Measurements from ENCODE around the gene SERF2. TPM values are rescaled to one million over a fixed set of nuclear protein-coding genes. Genes with fewer than 3 reads are reported as not detected.

Gene SERF2
- total and polyA plus RNA-seq, 2 of the 13 experiments (the other 11 are each of a cell fraction or from before 2014, with no cell fraction given) = 811 to 1,257 TPM

- peak; percentile 48; the same call in 1 of the 2 replicates for TF ChIP-seq SIX4 (CRISPR knock-in tag; IDR thresholded peaks at IDR 0.05)
- no peak for TF ChIP-seq FOSL1 (CRISPR knock-in tag; IDR thresholded peaks at IDR 0.05; ENCODE audit: borderline replicate concordance)
- TF ChIP-seq MED13 (CRISPR knock-in tag; IDR thresholded peaks at IDR 0.05) = 0 out of 2 replicates have a peak, but pooled peaks have one; percentile 49
- TF ChIP-seq HMGXB4 (CRISPR knock-in tag; IDR thresholded peaks at IDR 0.05; ENCODE audit: borderline replicate concordance in 1 of 2, low read depth in 1 of 2) = peak; percentile 31 to 80; a peak in 1 of 4 replicates
- TF ChIP-seq MIER2 (CRISPR knock-in tag; IDR thresholded peaks at IDR 0.05) = no peak
- no peak for TF ChIP-seq MTF2 (CRISPR knock-in tag; IDR thresholded peaks at IDR 0.05; ENCODE audit: borderline replicate concordance)
- no peak for TF ChIP-seq ZNF841 (CRISPR knock-in tag; IDR thresholded peaks at IDR 0.05; ENCODE audit: borderline replicate concordance)
- TF ChIP-seq IKZF1 (IDR thresholded peaks at IDR 0.05) = no peak
- no peak for TF ChIP-seq ZNF280D (CRISPR knock-in tag; IDR thresholded peaks at IDR 0.05)
- TF ChIP-seq, protein P1, sequence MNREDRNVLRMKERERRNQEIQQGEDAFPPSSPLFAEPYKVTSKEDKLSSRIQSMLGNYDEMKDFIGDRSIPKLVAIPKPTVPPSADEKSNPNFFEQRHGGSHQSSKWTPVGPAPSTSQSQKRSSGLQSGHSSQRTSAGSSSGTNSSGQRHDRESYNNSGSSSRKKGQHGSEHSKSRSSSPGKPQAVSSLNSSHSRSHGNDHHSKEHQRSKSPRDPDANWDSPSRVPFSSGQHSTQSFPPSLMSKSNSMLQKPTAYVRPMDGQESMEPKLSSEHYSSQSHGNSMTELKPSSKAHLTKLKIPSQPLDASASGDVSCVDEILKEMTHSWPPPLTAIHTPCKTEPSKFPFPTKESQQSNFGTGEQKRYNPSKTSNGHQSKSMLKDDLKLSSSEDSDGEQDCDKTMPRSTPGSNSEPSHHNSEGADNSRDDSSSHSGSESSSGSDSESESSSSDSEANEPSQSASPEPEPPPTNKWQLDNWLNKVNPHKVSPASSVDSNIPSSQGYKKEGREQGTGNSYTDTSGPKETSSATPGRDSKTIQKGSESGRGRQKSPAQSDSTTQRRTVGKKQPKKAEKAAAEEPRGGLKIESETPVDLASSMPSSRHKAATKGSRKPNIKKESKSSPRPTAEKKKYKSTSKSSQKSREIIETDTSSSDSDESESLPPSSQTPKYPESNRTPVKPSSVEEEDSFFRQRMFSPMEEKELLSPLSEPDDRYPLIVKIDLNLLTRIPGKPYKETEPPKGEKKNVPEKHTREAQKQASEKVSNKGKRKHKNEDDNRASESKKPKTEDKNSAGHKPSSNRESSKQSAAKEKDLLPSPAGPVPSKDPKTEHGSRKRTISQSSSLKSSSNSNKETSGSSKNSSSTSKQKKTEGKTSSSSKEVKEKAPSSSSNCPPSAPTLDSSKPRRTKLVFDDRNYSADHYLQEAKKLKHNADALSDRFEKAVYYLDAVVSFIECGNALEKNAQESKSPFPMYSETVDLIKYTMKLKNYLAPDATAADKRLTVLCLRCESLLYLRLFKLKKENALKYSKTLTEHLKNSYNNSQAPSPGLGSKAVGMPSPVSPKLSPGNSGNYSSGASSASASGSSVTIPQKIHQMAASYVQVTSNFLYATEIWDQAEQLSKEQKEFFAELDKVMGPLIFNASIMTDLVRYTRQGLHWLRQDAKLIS (CRISPR knock-in tag; IDR thresholded peaks at IDR 0.05) = no peak
- TF ChIP-seq ZNF605 (CRISPR knock-in tag; IDR thresholded peaks at IDR 0.05) = peak; percentile 94; the same call in 1 of the 2 replicates
- TF ChIP-seq ETV6 (CRISPR knock-in tag; conservative IDR thresholded peaks at IDR 0.05) = 0 out of 2 replicates have a peak, but pooled peaks have one; percentile 23
- TF ChIP-seq ZNF296 (CRISPR knock-in tag; conservative IDR thresholded peaks at IDR 0.05) = no peak
- no peak for TF ChIP-seq ZNF432 (CRISPR knock-in tag; IDR thresholded peaks at IDR 0.05; ENCODE audit: borderline replicate concordance)
- TF ChIP-seq SP1 (IDR thresholded peaks at IDR 0.05) = no peak
- TF ChIP-seq SP1 (CRISPR knock-in tag; IDR thresholded peaks at IDR 0.05) = 0 out of 2 replicates have a peak, but pooled peaks have one; percentile 36
- no peak for TF ChIP-seq ZNF644 (CRISPR knock-in tag; IDR thresholded peaks at IDR 0.05; ENCODE audit: low read depth)
- no peak for TF ChIP-seq ZNF724P (CRISPR knock-in tag; IDR thresholded peaks at IDR 0.05; ENCODE audit: borderline replicate concordance)
- TF ChIP-seq, protein P2, sequence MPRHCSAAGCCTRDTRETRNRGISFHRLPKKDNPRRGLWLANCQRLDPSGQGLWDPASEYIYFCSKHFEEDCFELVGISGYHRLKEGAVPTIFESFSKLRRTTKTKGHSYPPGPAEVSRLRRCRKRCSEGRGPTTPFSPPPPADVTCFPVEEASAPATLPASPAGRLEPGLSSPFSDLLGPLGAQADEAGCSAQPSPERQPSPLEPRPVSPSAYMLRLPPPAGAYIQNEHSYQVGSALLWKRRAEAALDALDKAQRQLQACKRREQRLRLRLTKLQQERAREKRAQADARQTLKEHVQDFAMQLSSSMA (CRISPR knock-in tag; IDR thresholded peaks at IDR 0.05) = peak; percentile 68; the same call in 1 of the 2 replicates
- no peak for TF ChIP-seq ZC3H4 (CRISPR knock-in tag; IDR thresholded peaks at IDR 0.05; ENCODE audit: borderline replicate concordance)
These were observed 32.5 kb downstream of the SERF2 start, which contains the start of gene MFAP1 (continued) for GRCh38 chr15:43824302-43825246.

Measured in HepG2 (cell line).